ENCODE measurements around the gene FOXJ2.
A peak's percentile ranks its signal among the peaks of the same experiment; 100 is the strongest.
"Not testable (repeated sequence)": the region's sequence is repeated elsewhere in the genome, so short reads cannot be mapped to it uniquely, and the experiment has no call there.

FOXJ2 gene

DNA sequence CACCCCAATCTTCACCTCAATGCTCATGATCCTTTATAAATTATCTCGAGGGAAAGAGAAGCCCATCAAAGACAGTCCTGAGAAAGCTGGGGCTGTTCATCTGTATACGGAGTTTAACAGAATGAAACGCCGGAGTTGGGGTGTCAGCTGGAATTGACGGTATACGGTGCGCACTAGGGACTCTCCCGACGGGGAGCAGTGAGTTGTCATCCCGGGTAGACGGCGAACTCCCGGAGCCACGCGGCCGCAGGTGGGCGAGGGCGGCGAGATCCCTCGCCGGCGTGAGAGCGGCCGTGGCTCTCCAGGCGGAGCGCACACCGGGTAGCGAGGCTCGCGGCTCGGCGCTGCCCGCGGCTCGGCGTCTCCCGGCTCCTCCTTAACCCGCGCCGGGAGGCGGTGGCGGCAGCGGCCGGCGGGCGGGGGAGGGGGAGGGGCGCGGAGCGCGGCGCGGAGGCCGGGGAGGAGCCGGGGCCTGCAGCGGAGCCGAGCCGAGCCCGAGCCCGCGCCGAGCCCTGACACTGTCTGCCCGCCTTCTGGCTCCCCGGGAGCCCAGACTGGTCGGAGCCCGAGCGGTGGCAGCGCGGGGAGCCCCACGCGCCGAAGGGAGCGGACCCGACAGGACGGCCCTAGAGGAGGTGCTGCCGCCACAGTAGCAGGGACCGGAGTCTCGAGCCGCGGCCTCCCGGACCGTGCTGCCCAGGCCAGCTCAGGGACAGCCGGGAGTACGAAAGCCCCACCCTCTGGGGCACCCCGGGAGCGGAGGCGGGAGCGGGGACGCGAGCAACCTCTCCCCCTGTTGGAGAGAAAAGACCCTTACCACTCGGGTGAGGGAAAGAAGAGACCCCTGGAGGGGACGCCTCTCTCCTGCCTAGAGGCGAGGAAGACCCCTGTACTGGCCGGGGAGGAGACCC lies at the start of gene FOXJ2:
Gene FOXJ2, plus strand, starts transcription at position 475 of the 911 bp plus-strand sequence. CDS start 7,117 bp downstream, outside the sequence.
- peak; percentile 54 for DNase-seq (ENCODE audit: low spot score)

DNA sequence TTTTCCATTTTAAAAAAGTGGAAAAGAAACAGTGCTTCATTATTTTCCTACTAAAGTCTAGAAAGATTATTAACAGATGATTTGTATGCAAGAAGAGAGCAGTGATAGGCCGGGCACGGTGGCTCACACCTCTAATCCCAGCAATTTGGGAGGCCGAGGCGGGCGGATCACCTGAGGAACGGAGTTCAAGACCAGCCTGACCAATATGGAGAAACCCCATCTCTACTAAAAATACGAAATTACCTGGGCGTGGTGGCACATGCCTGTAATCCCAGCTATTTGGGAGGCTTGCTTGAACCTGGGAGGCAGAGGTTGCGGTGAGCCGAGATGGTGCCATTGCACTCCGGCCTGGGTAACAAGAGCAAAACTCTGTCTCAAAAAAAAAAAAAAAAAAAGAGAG lies 49.5 kb upstream of the FOXJ2 start:
- not testable (repeated sequence) for DNase-seq (ENCODE audit: low spot score)

DNA sequence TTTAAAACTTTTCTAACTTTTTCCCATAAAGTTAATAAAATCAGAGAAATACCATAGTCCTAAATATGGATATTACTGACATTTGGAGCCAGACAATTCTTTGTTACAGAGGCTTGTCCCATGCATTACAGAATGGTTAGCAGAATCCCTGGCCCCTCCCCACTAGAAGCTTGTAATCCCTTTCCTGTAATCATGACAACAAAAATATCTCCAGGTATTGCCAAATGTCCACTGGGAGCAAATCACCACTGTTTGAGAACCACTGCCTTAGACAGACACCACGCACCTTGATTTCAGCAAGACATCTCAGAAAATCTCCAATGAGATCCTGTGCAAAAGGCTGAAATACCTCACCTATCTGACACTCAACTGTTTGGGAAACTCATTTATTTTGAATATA lies 49.1 kb upstream of the FOXJ2 start:
- not testable (repeated sequence) for DNase-seq (ENCODE audit: low spot score)

DNA sequence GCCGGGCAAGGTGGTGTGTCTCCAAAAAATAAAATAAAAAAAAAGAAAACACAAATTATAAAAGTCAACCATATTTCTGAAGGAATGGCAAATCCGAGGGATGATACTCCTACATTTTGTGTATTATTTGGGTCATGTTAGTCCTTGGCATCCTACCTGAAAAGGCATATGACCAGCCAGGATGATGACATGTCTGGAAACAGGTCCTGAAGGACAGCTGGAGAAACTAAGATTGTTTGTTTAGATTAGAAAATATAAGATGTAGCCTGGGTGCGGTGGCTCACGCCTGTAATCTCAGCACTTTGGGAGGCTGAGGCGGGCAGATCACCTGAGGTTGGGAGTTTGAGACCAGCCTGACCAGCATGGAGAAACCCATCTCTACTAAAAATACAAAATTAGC lies 47.6 kb upstream of the FOXJ2 start:
- no peak for DNase-seq (ENCODE audit: low spot score)

DNA sequence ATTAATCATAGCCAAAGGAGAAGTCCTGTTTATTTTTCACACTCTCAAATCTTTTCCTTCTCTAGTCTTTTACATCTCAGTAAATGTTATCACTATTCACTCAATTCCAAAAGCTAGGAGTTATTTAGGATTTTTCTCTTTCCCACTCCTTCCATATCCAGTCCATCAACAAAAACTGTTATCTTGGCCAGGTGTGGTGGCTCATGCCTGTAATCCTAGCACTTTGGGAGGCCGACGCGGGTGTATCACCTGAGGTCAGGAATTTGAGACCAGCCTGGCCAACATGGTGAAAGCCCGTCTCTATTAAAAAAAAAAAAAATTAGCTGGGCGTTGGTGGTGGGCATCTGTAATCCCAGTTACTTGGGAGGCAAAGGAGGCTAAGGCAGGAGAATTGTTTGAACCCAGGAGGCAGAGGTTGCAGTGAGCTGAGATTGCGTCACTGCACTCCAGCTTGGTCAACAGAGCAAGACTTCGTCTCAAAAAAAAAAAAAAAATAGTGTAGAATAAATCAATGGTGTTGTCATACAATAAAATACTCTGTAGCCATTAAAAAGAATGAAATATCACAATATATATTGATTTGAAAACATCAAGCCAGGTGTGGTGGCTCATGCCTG lies 46.6 kb upstream of the FOXJ2 start:
- DNase-seq (ENCODE audit: low spot score), result no peak

DNA sequence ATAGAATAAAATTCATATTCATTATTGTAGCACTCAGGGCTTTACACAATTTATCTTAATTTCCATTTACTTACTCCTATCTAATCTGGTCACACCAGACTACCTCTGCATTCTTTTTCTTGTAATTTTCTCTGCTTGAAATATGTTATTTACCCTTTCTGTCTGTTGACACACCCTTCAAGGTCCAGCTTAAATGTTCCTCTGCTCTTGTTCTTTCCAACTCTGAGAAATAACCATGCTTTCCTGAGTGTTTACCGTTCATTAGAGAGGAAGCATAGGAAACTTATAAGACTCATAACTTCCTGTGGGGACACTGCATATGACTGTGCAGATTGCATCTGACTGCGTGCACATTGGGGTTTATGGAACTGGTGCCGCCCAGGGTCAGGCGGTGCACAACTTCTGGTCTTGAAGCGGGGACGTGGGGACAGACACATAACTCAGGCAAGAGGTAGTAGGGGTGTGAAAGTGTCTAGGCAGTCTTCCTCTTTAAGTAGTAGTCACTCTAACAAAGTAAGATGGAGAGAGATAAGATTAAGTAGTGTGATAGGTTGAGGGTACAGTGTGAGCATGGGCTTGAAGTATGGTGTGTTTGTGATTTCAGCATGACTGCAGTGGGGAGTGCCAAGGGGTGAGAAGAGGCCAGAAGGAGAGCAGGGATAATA lies 42.6 kb upstream of the FOXJ2 start:
- DNase-seq (ENCODE audit: low spot score), result no peak

DNA sequence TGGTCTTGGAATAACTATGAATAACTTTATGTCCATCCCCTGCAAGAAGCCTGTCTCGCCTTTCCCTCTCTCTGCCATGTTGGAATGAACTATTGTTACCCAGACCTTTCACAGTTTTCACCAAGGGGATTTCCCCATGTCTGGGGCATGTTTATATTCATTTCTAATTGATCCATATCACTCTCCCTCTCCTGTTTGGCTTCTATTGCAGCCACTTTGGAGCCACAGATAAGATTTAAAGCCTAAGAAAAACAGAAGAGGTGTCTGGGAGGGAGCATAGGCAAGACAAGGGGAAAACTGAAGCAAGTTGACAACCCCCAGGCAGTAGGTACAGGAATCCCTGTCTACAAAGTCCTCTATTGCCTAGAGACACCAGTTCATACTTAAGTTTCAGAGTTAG lies 41.0 kb upstream of the FOXJ2 start:
- no peak for DNase-seq (ENCODE audit: low spot score)

DNA sequence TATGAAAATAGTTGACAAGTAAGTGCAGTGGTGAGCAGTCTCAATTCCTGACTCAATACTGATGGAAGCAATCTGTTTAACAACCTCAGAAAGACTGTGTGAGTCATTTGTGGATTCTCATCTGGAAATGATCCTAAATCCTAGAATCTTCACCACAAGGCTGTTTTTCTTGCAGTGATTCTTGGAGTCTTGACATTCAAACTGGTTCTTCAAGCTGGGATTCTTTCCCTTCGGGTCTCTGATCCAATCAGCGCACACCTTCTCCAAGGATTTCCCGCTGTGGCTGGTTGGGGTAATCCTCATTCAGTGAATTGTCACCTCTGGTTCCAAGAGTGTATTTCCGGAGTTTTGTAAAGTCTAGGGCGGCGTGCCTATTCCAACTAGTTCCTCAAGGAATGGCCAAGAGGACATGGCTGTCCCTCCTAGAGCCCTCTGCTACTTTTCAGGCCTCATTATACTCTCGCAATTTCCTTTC lies 37.7 kb upstream of the FOXJ2 start:
- DNase-seq (ENCODE audit: low spot score), result no peak

- peak; percentile 85 for DNase-seq (ENCODE audit: low spot score)
Observed at GRCh38 chr12:7995266-7995963, 37.1 kb upstream of the FOXJ2 start.

GRCh38 chr12:8000827-8001226 lies 31.7 kb upstream of the FOXJ2 start:
- not testable (repeated sequence) for DNase-seq (ENCODE audit: low spot score)

- DNase-seq (ENCODE audit: low spot score), result not testable (repeated sequence)
Observed at GRCh38 chr12:8001496-8001895, 31.0 kb upstream of the FOXJ2 start.

GRCh38 chr12:8004897-8005296 lies 27.6 kb upstream of the FOXJ2 start:
- DNase-seq (ENCODE audit: low spot score), result not testable (repeated sequence)

GRCh38 chr12:8011331-8011730 lies 21.2 kb upstream of the FOXJ2 start:
- DNase-seq (ENCODE audit: low spot score), result no peak

DNA sequence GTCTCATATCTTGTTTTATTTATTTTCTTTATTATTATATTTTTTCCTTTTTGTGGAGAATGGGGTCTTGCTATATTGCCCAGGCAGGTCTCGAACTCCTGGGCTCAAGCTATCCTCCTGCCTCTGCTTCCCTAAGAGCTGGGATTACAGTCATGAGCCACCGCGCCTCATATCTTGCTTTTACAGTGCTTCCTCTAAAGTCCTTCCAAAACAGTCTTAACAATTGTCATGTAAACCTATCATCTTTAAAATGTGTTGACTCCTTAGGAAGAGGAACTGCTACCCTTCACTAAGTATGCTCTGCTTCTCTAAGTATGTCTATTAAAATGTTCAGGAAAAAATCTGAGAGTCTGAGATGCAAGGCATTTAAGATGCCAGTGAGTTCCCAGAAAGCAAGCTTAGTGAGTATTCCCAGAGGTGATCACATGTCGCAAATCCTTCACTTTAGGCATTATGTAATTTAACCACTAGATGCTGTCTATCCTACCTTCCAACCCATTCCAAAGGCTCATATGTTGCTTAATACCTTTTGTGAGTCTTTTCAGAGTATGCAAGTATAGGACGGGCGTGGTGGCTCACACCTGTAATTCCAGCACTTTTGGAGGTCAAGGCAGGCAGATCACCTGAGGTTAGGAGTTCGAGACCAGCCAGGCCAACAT lies 19.7 kb upstream of the FOXJ2 start:
- DNase-seq (ENCODE audit: low spot score), result no peak

- DNase-seq (ENCODE audit: low spot score), result no peak
Observed at GRCh38 chr12:8014836-8015235, 17.7 kb upstream of the FOXJ2 start.

GRCh38 chr12:8018213-8018612 lies 14.3 kb upstream of the FOXJ2 start:
- not testable (repeated sequence) for DNase-seq (ENCODE audit: low spot score)

- no peak for DNase-seq (ENCODE audit: low spot score)
Observed at GRCh38 chr12:8018666-8019581, 13.6 kb upstream of the FOXJ2 start.

GRCh38 chr12:8026291-8026900 lies 6.1 kb upstream of the FOXJ2 start:
- peak; percentile 100 for DNase-seq (ENCODE audit: low spot score)

- DNase-seq (ENCODE audit: low spot score), result no peak
Observed at GRCh38 chr12:8027856-8028255, 4.7 kb upstream of the FOXJ2 start.

- no peak for DNase-seq (ENCODE audit: low spot score)
Observed at GRCh38 chr12:8028267-8028666, 4.2 kb upstream of the FOXJ2 start.
